ENCODE data around the gene NDUFA5.

DNA sequence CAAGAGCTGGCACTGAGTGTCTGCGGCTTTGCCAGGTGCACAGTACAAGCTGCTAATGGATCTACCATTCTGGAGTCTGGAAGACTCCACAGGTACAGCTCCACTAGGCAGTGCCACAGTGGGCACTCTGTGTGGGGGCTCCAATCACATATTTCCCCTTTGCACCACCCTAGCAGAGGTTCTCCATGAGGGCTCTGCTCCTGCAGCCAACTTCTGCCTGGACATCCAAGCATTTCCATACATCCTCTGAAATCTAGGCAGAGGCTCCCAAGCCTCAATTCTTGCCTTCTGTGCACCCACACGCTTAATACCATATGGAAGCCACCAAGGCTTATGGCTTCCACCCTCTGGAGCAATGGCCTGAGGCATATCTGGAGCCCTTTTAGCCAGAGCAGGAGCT is 52.4 kb downstream of the NDUFA5 start:
- TF ChIP-seq, protein P1, sequence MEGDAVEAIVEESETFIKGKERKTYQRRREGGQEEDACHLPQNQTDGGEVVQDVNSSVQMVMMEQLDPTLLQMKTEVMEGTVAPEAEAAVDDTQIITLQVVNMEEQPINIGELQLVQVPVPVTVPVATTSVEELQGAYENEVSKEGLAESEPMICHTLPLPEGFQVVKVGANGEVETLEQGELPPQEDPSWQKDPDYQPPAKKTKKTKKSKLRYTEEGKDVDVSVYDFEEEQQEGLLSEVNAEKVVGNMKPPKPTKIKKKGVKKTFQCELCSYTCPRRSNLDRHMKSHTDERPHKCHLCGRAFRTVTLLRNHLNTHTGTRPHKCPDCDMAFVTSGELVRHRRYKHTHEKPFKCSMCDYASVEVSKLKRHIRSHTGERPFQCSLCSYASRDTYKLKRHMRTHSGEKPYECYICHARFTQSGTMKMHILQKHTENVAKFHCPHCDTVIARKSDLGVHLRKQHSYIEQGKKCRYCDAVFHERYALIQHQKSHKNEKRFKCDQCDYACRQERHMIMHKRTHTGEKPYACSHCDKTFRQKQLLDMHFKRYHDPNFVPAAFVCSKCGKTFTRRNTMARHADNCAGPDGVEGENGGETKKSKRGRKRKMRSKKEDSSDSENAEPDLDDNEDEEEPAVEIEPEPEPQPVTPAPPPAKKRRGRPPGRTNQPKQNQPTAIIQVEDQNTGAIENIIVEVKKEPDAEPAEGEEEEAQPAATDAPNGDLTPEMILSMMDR (conservative IDR thresholded peaks at IDR 0.05; ENCODE audit: low read depth in 2 of 2), result no peak
- no peak for TF ChIP-seq EZH2 (IDR thresholded peaks at IDR 0.05; ENCODE audit: low read depth, unreplicated experiment)
- no peak for TF ChIP-seq JUNB (IDR thresholded peaks at IDR 0.05; ENCODE audit: unreplicated experiment)
